GM19372 (cell line): Measurements from ENCODE around the gene PRKAG2.

ENCODE experiments used
- ATAC-seq: cut with Tn5 transposase; IDR thresholded peaks from one replicate; pipeline ENCODE4 v1.9.1; 2021; ENCODE audit warnings: mild to moderate bottlenecking, low read depth, moderate library complexity; ENCODE audit not compliant: unreplicated experiment

PRKAG2 gene

DNA sequence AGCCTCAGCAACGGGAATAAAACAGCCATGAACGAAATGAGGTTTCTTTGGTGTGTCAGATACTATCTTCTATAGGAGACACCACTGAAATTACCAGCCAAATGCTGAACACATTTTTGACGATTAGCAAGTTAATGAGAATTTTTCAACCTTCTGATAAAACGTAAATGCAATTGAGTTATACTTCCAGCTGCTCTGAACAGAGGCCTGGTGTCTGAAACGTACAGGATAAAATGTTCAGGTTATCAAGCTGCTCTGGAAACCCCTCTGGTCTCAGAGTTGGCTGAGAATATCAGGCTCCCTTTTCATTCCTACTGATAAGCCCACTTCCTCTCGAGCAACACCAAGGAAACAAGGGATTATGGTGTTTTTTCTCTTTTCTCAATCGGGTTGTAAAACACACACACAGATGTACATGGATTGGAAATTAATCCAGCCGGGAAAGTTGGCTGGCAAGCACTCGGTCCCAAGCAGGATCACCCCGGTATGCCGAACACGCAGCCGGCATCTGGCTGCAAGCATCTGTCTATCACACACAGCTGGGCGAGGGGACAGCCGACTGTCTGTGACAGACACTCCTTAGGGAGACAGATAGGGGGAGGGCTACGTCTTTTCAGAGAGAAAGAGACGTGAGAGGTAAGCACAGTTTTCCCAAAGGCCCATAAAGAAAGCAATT is 171.8 kb downstream of the PRKAG2 start:
- ATAC-seq = no peak

DNA sequence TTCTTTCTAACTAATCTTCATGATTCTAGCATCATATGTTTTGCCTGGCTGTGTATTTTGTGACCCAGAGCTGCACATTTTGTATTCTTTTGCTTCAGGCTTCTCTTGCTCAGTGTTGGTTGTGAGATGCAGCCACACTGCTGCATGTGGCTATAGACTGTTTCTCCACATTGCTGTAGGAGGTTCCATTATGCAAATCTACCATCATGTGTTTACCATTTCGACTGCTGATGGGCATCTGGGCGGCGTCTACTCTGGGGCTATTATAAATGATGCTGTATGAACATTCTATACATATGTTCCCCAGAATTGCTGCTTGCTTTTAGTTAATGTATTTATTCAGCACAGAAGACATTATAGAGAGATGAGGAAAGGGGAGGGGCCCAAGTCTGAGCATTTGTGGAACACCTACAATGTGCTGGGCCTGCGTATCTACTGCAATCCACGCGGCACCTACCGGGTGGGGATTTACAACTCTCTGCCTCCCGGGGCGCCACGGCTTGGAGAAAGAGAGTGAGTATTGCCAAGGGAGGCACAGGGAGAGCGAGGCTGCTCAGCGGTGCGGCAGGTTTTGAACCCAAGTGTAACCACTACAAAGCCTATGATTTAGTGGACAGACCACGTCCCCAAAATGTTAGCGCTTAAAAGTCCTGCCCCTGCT is 172.5 kb downstream of the PRKAG2 start:
- ATAC-seq = no peak

- ATAC-seq = no peak
Measured at GRCh38 chr7:151702961-151703360, 174.0 kb downstream of the PRKAG2 start.

- no peak for ATAC-seq
Measured at GRCh38 chr7:151700586-151701165, 176.2 kb downstream of the PRKAG2 start.

DNA sequence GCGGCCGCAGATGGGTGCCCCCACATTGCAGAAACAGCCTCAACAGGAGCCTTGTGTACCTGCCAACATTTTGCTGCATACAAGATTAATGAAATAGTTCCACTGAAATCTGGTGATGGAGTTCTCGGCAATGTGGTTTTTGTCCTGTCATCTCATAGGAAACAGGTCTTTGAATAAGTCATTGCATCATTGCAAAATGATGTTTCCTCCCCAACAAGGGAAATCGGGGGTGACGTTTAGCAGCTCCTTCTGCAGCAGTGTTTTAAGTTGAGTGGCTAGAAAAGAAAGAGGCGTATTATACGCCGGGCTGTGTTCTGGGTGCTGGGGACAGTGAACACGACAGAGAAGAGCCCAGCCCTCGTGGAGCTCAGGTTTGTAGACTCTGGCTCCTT is 177.0 kb downstream of the PRKAG2 start:
- no peak for ATAC-seq

GRCh38 chr7:151699147-151699927 is 177.6 kb downstream of the PRKAG2 start:
- no peak for ATAC-seq

DNA sequence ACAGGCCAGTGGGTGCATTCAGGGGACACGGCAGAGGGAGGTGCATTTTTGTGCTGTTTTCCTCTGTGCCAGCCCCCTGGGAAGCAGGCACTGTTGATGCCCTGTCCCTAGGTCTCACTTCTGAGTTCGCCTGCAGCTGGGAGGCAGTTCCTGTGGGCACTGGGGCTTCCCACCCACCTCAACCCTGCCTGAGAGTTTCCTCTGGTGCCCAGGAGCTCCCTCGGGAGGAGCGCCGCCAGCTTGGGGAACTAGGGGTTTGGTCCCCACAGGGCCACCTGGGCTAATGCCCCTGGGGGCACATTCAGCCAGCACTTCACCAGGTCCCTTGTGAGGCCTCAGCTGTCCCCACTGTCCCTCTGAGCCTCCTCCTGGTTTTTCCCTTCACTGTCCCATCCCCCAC is 179.0 kb downstream of the PRKAG2 start:
- no peak for ATAC-seq

GRCh38 chr7:151697515-151697895 is 179.4 kb downstream of the PRKAG2 start:
- no peak for ATAC-seq

DNA sequence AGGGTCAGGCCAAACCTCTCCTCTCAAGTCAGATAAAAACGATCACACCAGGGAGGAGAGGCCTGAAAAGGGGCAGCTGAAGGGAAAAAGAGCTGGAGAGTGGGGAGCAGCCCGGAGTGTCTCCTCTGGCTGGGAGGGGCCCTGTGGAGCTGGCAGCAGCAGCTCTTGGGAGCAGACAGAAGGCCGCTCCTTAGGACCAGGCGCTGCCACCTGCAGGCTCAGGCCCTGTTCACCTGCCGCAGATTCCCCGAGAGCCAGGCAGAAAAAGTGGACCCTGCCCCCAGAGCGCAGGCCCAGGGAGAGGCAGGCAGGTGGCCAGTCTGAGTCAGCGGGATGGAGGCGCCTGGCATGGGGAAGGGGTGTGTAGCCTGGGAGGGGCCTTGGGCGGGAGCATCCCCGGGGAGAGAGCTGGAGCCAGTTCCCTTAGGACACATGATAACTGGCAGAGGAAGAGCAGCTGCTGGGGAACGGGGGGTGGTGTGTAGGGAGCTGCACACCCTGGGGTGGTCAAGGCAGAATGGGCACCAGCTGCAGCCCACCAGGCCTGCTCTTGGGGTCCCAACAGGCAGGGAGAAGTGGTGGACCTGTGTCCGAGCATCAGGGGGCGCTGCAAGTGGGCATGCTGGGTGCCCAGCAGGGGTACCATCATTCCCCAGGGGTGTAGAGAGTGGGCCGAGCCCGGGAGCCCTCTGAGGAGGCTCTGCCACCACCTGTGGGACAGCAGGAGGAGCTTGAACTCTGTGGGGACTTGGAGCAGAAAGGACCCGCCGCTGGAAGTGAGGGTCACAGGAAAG is 180.0 kb downstream of the PRKAG2 start:
- no peak for ATAC-seq

GRCh38 chr7:151695951-151696541 is 180.9 kb downstream of the PRKAG2 start:
- ATAC-seq = no peak

DNA sequence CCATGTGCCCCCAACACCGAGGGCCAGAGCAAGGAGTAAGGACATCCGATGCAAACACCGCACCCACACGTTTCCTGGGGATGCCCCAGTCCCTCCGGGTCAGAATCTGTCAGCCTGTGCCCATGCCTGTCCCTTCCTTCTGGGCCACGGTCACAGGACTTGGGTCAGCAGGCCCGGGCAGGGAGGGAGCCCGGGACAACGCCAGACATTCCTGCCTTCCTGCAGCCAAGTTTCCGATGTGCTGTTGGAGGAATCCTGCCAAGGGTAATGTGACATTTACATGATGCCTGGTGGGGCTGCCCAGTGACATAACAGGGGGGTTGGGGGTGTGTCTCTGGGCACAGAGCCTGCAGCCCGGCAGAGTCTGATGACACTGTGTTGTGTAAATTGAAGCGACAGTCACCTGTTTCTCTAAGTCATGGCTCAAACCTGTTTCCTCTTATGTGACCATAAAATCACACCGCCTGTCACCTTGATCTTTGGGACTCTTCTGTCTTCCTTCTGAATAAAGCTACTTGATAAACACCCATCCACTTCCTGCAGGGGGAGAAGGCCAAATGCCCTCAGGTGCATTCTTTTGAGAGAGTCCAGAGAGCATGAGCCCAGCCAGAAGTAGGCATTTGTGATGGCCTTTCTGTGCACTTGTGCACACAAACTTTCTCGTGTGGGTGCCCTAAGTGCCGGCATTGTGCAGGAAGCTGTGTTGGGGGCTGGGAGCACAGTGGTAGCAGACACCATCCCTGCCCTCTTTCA is 181.9 kb downstream of the PRKAG2 start:
- ATAC-seq = no peak

DNA sequence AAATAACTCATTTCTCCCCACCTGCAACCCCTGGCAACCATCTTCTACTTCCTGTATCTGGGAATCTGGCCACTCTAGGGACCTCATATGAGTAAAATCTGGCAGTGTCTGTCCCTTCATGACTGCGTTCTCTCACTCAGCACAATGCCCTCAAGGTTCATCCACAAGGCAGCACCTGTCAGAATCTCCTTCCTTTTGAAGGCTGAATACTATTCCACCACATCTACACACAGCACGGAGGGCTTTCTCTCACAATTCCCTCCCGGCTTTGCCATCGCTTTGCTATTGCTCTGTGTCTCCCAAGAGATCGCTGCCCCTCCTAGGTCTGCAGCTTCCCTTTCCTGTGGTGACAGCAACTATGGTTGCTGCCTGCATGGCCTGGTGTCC is 182.5 kb downstream of the PRKAG2 start:
- ATAC-seq = no peak

DNA sequence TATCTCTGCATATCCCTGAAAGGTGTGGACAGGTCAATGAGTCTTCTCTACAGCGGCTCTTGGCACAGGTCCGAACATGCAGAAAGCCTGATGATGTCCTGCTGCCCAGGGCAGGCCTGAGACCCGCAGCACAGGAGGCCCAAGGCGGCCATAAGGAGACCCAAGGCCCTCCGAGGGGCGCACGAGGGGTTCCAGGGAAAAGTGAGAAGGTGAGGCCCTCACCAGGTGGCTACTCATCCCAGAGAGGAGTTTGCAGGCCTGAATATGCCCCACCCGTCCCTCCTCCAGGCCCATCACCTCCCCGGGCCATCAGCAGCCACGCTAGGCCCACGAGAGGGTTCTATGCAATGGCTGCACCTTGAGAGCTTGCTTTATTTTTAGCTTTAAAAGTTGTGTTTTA is 183.8 kb downstream of the PRKAG2 start:
- ATAC-seq = no peak

GRCh38 chr7:151692721-151693120 is 184.2 kb downstream of the PRKAG2 start:
- ATAC-seq = no peak

DNA sequence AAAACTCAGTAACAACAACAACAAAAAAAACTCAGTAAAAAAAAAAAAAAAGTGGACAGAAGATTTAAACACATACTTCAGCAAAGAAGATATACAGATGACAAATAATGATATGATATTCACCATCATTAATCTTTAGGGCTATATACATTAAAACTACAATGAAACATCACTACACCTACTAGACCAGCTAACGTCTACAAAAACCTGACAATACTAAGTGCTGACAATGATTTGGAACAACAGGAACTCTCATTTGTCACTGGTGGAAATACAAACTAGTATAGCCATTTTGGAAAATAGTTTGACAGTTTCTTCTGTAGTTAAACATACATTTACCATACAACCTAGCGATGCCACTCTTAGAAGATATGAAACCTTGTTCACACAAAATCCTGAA is 185.5 kb downstream of the PRKAG2 start:
- ATAC-seq = no peak

- ATAC-seq = no peak
Measured at GRCh38 chr7:151690606-151691005, 186.3 kb downstream of the PRKAG2 start.

GRCh38 chr7:151689196-151689971 is 187.5 kb downstream of the PRKAG2 start:
- ATAC-seq = no peak

GRCh38 chr7:151688236-151688780 is 188.6 kb downstream of the PRKAG2 start:
- ATAC-seq = no peak
